Neural progenitor cell (in vitro differentiated cells): ENCODE measurements around the gene TNNC1.

ENCODE experiments used
- CTCF ChIP-seq: fragments of 200-600 bp; sonication (generic); IDR thresholded peaks from 2 replicates; pipeline ENCODE4 v1.5.1; 2017; ENCODE audit warnings: antibody characterized with exemption, mild to moderate bottlenecking
- EZH2phosphoT487 ChIP-seq: fragments of 200-600 bp; sonication (generic); IDR thresholded peaks from 2 replicates; pipeline ENCODE4 v1.6.1; 2017; ENCODE audit warnings: antibody characterized with exemption

- TF ChIP-seq CTCF (no peak), EZH2phosphoT487 (no peak)
These were observed 30.7 kb downstream of the TNNC1 start for GRCh38 chr3:52423173-52423572.
